Inflammatory macrophage treated with lipopolysaccharide for 4 hours (primary cell): ENCODE data around the gene PCNX1.

Source experiments
- DNase-seq: peaks from one replicate; pipeline ENCODE4 v3.0.0-alpha.2; 2020

Gene PCNX1

GRCh38 chr14:70889555-70889954, 17.7 kb upstream of the PCNX1 start:
- DNase-seq = no peak

- DNase-seq = no peak
Measured at GRCh38 chr14:70890826-70891659, 16.2 kb upstream of the PCNX1 start.

GRCh38 chr14:70891737-70892136, 15.5 kb upstream of the PCNX1 start:
- no peak for DNase-seq

GRCh38 chr14:70893062-70893845, 14.0 kb upstream of the PCNX1 start:
- no peak for DNase-seq

- peak; percentile 63 for DNase-seq
Measured at GRCh38 chr14:70893858-70894291, 13.4 kb upstream of the PCNX1 start.

GRCh38 chr14:70894868-70895267, 12.4 kb upstream of the PCNX1 start:
- DNase-seq = peak; percentile 76

GRCh38 chr14:70896317-70896716, 10.9 kb upstream of the PCNX1 start:
- DNase-seq = no peak

GRCh38 chr14:70896981-70897380, 10.3 kb upstream of the PCNX1 start:
- DNase-seq = no peak

- no peak for DNase-seq
Measured at GRCh38 chr14:70897464-70897863, 9.8 kb upstream of the PCNX1 start.

- DNase-seq = no peak
Measured at GRCh38 chr14:70898111-70898745, 9.0 kb upstream of the PCNX1 start.

GRCh38 chr14:70901269-70901668, 6.0 kb upstream of the PCNX1 start:
- DNase-seq = no peak

- DNase-seq = no peak
Measured at GRCh38 chr14:70902184-70902583, 5.1 kb upstream of the PCNX1 start.

- DNase-seq = no peak
Measured at GRCh38 chr14:70904373-70904772, 2.9 kb upstream of the PCNX1 start.

- DNase-seq = no peak
Measured at GRCh38 chr14:70905301-70905700, 2.0 kb upstream of the PCNX1 start.

GRCh38 chr14:70906793-70907175, 475 bp upstream of the PCNX1 start:
- no peak for DNase-seq

GRCh38 chr14:70907996-70908934, 1.0 kb downstream of the PCNX1 start:
- DNase-seq = peak; percentile 45

- DNase-seq = no peak
Measured at GRCh38 chr14:70908935-70909641, 1.8 kb downstream of the PCNX1 start.

GRCh38 chr14:70909733-70910614, 2.7 kb downstream of the PCNX1 start:
- no peak for DNase-seq

GRCh38 chr14:70915415-70915814, 8.2 kb downstream of the PCNX1 start:
- no peak for DNase-seq

- no peak for DNase-seq
Measured at GRCh38 chr14:70916300-70916699, 9.0 kb downstream of the PCNX1 start.

- DNase-seq = peak; percentile 70
Measured at GRCh38 chr14:70916799-70917198, 9.5 kb downstream of the PCNX1 start.
